Loucy (cell line): Measurements from ENCODE around the gene CADM1.

Experiments
- H2AFZ ChIP-seq: fragments of 200-600 bp; sonication (generic); 2 replicates; pipeline ENCODE4 v1.6.0; 2016; ENCODE audit warnings: antibody characterized with exemption, mild to moderate bottlenecking, low read length, moderate library complexity
- H3F3A ChIP-seq: fragments of 200-600 bp; 2 replicates; pipeline ENCODE4 v1.6.0; 2016; ENCODE audit warnings: antibody characterized with exemption, low read depth, mild to moderate bottlenecking
- H3K27me3 ChIP-seq: fragments of 200-600 bp; sonication (generic); 2 replicates; pipeline ENCODE4 v1.6.1; 2014; ENCODE audit warnings: low read length, mild to moderate bottlenecking; ENCODE audit not compliant: insufficient read depth, poor library complexity, severe bottlenecking
- H3K36me3 ChIP-seq: fragments of 200-600 bp; sonication (generic); 2 replicates; pipeline ENCODE4 v1.6.1; 2016; ENCODE audit warnings: low read length; ENCODE audit not compliant: insufficient read depth
- H3K4me1 ChIP-seq: fragments of 200-600 bp; sonication (generic); 2 replicates; pipeline ENCODE4 v1.5.1; 2014; ENCODE audit warnings: low read length, mild to moderate bottlenecking; ENCODE audit not compliant: insufficient read depth, poor library complexity, severe bottlenecking
- H3K4me2 ChIP-seq: fragments of 200-600 bp; sonication (generic); 2 replicates; pipeline ENCODE4 v1.6.0; 2014; ENCODE audit warnings: antibody characterized with exemption, low read length, low read depth, mild to moderate bottlenecking; ENCODE audit not compliant: poor library complexity, severe bottlenecking
- H3K4me3 ChIP-seq: fragments of 200-600 bp; sonication (generic); 2 replicates; pipeline ENCODE4 v1.5.1; 2014; ENCODE audit warnings: low read length, mild to moderate bottlenecking, mixed read lengths; ENCODE audit not compliant: poor library complexity, severe bottlenecking
- H3K79me2 ChIP-seq: fragments of 200-600 bp; sonication (generic); 2 replicates; pipeline ENCODE4 v1.6.1; 2014; ENCODE audit warnings: low read length; ENCODE audit not compliant: insufficient read depth
- H3K9ac ChIP-seq: fragments of 200-600 bp; sonication (generic); 2 replicates; pipeline ENCODE4 v1.6.0; 2014; ENCODE audit warnings: mild to moderate bottlenecking, low read depth, low read length, moderate library complexity; ENCODE audit not compliant: poor library complexity, severe bottlenecking
- H3K9me2 ChIP-seq: fragments of 200-600 bp; sonication (generic); replicated peaks from 2 replicates; pipeline ENCODE4 v1.6.1; 2016; ENCODE audit warnings: low read depth, low read length, mixed read lengths
- H3K9me3 ChIP-seq: fragments of 200-600 bp; sonication (generic); 2 replicates; pipeline ENCODE4 v1.6.1; 2014; ENCODE audit warnings: mild to moderate bottlenecking, antibody characterized with exemption, low read length, low read depth; ENCODE audit not compliant: insufficient read depth
- H4K20me1 ChIP-seq: fragments of 200-600 bp; sonication (generic); 2 replicates; pipeline ENCODE4 v1.6.0; 2014; ENCODE audit warnings: antibody characterized with exemption, low read length, mild to moderate bottlenecking; ENCODE audit not compliant: insufficient read depth, poor library complexity, severe bottlenecking
- CTCF ChIP-seq: fragments of 200-600 bp; sonication (generic); conservative IDR thresholded peaks from 2 replicates; pipeline ENCODE4 v1.5.1; 2014; ENCODE audit warnings: mild to moderate bottlenecking, antibody characterized with exemption, low read length
- EZH2phosphoT487 ChIP-seq: fragments of 200-600 bp; IDR thresholded peaks from 2 replicates; pipeline ENCODE4 v1.6.1; 2018; ENCODE audit warnings: antibody characterized with exemption, mild to moderate bottlenecking, moderate library complexity, borderline replicate concordance

CADM1 gene

DNA sequence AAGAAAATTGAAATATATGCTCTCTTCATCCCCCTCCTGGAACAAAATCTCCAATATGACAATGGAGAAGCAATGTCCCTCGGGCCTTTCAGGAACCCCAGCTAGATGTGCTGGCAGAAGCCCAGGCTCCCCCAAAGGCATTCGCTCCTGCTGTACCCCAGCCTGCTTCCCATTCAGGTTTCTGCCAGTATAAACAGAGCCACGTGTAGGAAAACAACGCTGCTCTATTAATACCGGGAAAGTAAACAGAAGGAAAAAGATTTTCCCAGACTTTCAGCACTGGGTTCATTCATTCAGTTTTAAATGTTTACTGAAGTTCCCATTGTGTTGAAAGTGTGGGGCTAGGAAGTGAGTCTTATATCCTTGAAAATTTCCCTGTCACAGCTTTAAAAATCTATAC lies 147.1 kb downstream of the CADM1 start:
- Histone ChIP-seq H3K9ac (no peak overlapping the region), H3K79me2 (no peaks in the 10 kb centered on the region), H3K36me3 (no peaks in the 10 kb centered on the region), H3F3A (no peaks in the 10 kb centered on the region), H3K4me1 (no peaks in the 10 kb centered on the region), H3K9me2 (no peaks in the 10 kb centered on the region), H2AFZ (no peak overlapping the region), H3K4me3 (no peak overlapping the region), H3K4me2 (no peak overlapping the region), H3K27me3 (no peaks in the 10 kb centered on the region), H4K20me1 (no peaks in the 10 kb centered on the region), H3K9me3 (no peaks in the 10 kb centered on the region)
- TF ChIP-seq EZH2phosphoT487 (no peak), CTCF (no peak)

GRCh38 chr11:115352805-115353485 lies 151.3 kb downstream of the CADM1 start:
- Histone ChIP-seq H3K4me2 (no peak overlapping the region), H3K9me3 (no peaks in the 10 kb centered on the region), H3K36me3 (no peaks in the 10 kb centered on the region), H3K4me1 (no peaks in the 10 kb centered on the region), H3K27me3 (no peaks in the 10 kb centered on the region), H3K4me3 (no peak overlapping the region), H3K9me2 (no peaks in the 10 kb centered on the region), H2AFZ (no peak overlapping the region), H3F3A (no peaks in the 10 kb centered on the region), H3K79me2 (no peaks in the 10 kb centered on the region), H3K9ac (no peak overlapping the region), H4K20me1 (no peaks in the 10 kb centered on the region)
- TF ChIP-seq CTCF (no peak), EZH2phosphoT487 (no peak)

- H3K4me2 ChIP-seq, result no peak overlapping the region
- no peaks in the 10 kb centered on the region for H3K4me1 ChIP-seq
- H3K9me3 ChIP-seq, result no peaks in the 10 kb centered on the region
- TF ChIP-seq CTCF (no peak), EZH2phosphoT487 (no peak)
- H3K9ac ChIP-seq, result no peak overlapping the region
- H3K4me3 ChIP-seq, result no peak overlapping the region
- no peaks in the 10 kb centered on the region for H3F3A ChIP-seq
- H4K20me1 ChIP-seq, result no peaks in the 10 kb centered on the region
- no peaks in the 10 kb centered on the region for H3K27me3 ChIP-seq
- H3K36me3 ChIP-seq, result no peaks in the 10 kb centered on the region
- no peaks in the 10 kb centered on the region for H3K9me2 ChIP-seq
- H2AFZ ChIP-seq, result no peak overlapping the region
- no peaks in the 10 kb centered on the region for H3K79me2 ChIP-seq
Observed at GRCh38 chr11:115349335-115350017, 154.7 kb downstream of the CADM1 start.
